K562 (cell line): ENCODE results near the gene MYG1. TPM values are rescaled to one million over a fixed set of nuclear protein-coding genes. Genes with fewer than 3 reads are reported as not detected.

ENCODE experiments used
- ELF4 ChIP-seq: fragments of 450-650 bp; formaldehyde crosslinking; IDR thresholded peaks from 2 replicates; pipeline ENCODE4 v1.4.0; 2022; ENCODE audit warnings: missing genetic modification characterization
- ETS1 ChIP-seq: conservative IDR thresholded peaks from 2 replicates; pipeline ENCODE4 v1.6.1; 2011; ENCODE audit warnings: low read depth, mild to moderate bottlenecking, low read length; ENCODE audit not compliant: control insufficient read depth
- ETV5 ChIP-seq: sonication (generic); formaldehyde crosslinking; IDR thresholded peaks from 2 replicates; pipeline ENCODE4 v1.4.0; 2020; ENCODE audit warnings: low read depth, mild to moderate bottlenecking, missing genetic modification reagents
- EWSR1 ChIP-seq: fragments of 450-650 bp; IDR thresholded peaks from 2 replicates; pipeline ENCODE4 v1.6.1; 2018; ENCODE audit warnings: borderline replicate concordance, mild to moderate bottlenecking, low read depth, moderate library complexity; ENCODE audit not compliant: partially characterized antibody
- GABPA ChIP-seq: fragments of 200-800 bp; sonication (Bioruptor generic); conservative IDR thresholded peaks from 2 replicates; pipeline ENCODE4 v1.6.1; 2016; ENCODE audit warnings: low read depth, missing genetic modification characterization, missing compliant biosample characterization
- HMGN3 ChIP-seq: IDR thresholded peaks from 2 replicates; pipeline ENCODE4 v1.6.1; 2011; ENCODE audit warnings: borderline replicate concordance, low read depth, mild to moderate bottlenecking, mixed read lengths, low read length; ENCODE audit not compliant: insufficient read length; ENCODE audit errors: extremely low read depth
- HSF4 ChIP-seq: fragments of 250-450 bp; sonication (Bioruptor Pico); IDR thresholded peaks from 2 replicates; pipeline ENCODE4 v2.1.2; 2022; ENCODE audit warnings: mild to moderate bottlenecking, moderate library complexity, borderline replicate concordance
- KLF6 ChIP-seq: fragments of 250-450 bp; sonication (Bioruptor Pico); IDR thresholded peaks from 2 replicates; pipeline ENCODE4 v1.4.0; 2020; ENCODE audit warnings: mild to moderate bottlenecking, moderate library complexity, borderline replicate concordance
- PATZ1 ChIP-seq: fragments of 250-450 bp; sonication (Bioruptor Pico); IDR thresholded peaks from 2 replicates; pipeline ENCODE4 v1.5.0; 2020; ENCODE audit warnings: mild to moderate bottlenecking, borderline replicate concordance
- REST ChIP-seq, 2 experiments: fragments of 450-650 bp; formaldehyde crosslinking in 1 of 2; IDR thresholded peaks; 2 replicates each; pipeline versions ENCODE4 v1.4.0 to v1.6.1; 2014 to 2020; ENCODE audit warnings: mild to moderate bottlenecking in 2 of 2, borderline replicate concordance in 1 of 2, low read depth in 1 of 2
- RUNX1 ChIP-seq: sonication (generic); IDR thresholded peaks from 2 replicates; pipeline ENCODE4 v1.6.1; 2016; ENCODE audit warnings: antibody characterized with exemption, low read depth
- SP2 ChIP-seq: IDR thresholded peaks from 2 replicates; pipeline ENCODE4 v1.6.1; 2011; ENCODE audit warnings: mild to moderate bottlenecking, low read depth, low read length, moderate library complexity; ENCODE audit not compliant: poor library complexity, severe bottlenecking; ENCODE audit errors: extremely low read depth
- YBX1 ChIP-seq: fragments of 450-650 bp; IDR thresholded peaks from 2 replicates; pipeline ENCODE4 v1.7.1; 2016; ENCODE audit warnings: mild to moderate bottlenecking
- ZNF134 ChIP-seq: fragments of 250-450 bp; sonication (Bioruptor Pico); conservative IDR thresholded peaks from 2 replicates; pipeline ENCODE4 v1.4.0; 2020
- ZNF507 ChIP-seq: conservative IDR thresholded peaks from 2 replicates; pipeline ENCODE4 v1.6.1; 2017; ENCODE audit warnings: missing genetic modification characterization, missing compliant biosample characterization
- polyA plus RNA-seq, 8 experiments: library from polyadenylated mRNA; depleted of rRNA in 4 of 8; stranded (reverse) in 5 of 8; unstranded in 3 of 8; fragments of >200 nt; fragmentation: Nextera tagmentation in 2 of 8; fragmentation: Illumina TruSeq in 1 of 8; extraction: Ambion mirVana in 2 of 8; extraction: Trizol in 1 of 8; gene quantifications; 2 replicates each; pipeline versions ENCODE4 v1.2.1 to v1.2.3, GENCODE V29; 2011 to 2014; ENCODE audit warnings: inconsistent platforms in 1 of 8, missing spikeins in 1 of 8
- total RNA-seq, 7 experiments: library from RNA; depleted of rRNA in 6 of 7; stranded (reverse); fragments of >200 nt in 6 of 7; fragmentation: Illumina TruSeq in 2 of 7; extraction: Trizol in 2 of 7; gene quantifications; 2 replicates each; pipeline versions ENCODE4 v1.2.1 to v1.2.3, GENCODE V29; 2011 to 2021; ENCODE audit warnings: low replicate concordance in 1 of 7

MYG1 gene
- total and polyA plus RNA-seq, 9 of the 15 experiments (the other 6 are each of a cell fraction or from before 2014, with no cell fraction given), result 0.45 to 5.6 (median 2.1) TPM

- TF ChIP-seq PATZ1 (CRISPR knock-in tag) (no peak), EWSR1 (no peak), ELF4 (CRISPR knock-in tag) (0 out of 2 replicates have a peak, but pooled peaks have one; percentile 25), RUNX1 (no peak), ETS1 (no peak), HMGN3 (no peak), HSF4 (CRISPR knock-in tag) (no peak), ETV5 (CRISPR knock-in tag) (no peak), GABPA (no peak; the same call in 1 of the 2 replicates), KLF6 (CRISPR knock-in tag) (peak; percentile 92; the same call in 1 of the 2 replicates), REST (IDR thresholded peaks at IDR 0.05; ENCODE audit: borderline replicate concordance) (peak; percentile 91), REST (CRISPR knock-in tag; IDR thresholded peaks at IDR 0.05; ENCODE audit: low read depth) (no peak), ZNF134 (CRISPR knock-in tag) (peak; percentile 48; the same call in 1 of the 2 replicates), SP2 (no peak), YBX1 (no peak), ZNF507 (no peak)
Measured at GRCh38 chr12:53324779-53325510, 25.4 kb downstream of the MYG1 start (continued).
